ENCODE results near the gene CCDC40. TPM values are rescaled to one million over a fixed set of nuclear protein-coding genes. Genes with fewer than 3 reads are reported as not detected.
A peak's percentile ranks its signal among the peaks of the same experiment; 100 is the strongest.

Gene CCDC40
- total and polyA plus RNA-seq, 11 donors, result 2.4 to 9.0 (median 5.9) TPM

GRCh38 chr17:80146121-80147034 lies 109.9 kb downstream of the CCDC40 start:
- DNase-seq, result peak in 2 of 5 donors; percentile 27 to 32
- peaks cover 0 to 32% (median 22%) of the 10 kb centered on the region in 12 donors for H3K4me1 ChIP-seq
- no peak for TF ChIP-seq POLR2A (IDR thresholded peaks at IDR 0.05)
- TF ChIP-seq CTCF (IDR thresholded peaks at IDR 0.05), result peak in 1 of 12 donors; percentile 15
- WGBS, 4 donors, result 0 to 1% (median 0%) methylated on average over 25 to 69 of the region's 69 CpGs
- peaks cover 0 to 36% (median 28%) of the 10 kb centered on the region in 9 donors for H3K36me3 ChIP-seq
- peak in 2 of 4 donors; percentile 24 to 30 for ATAC-seq
- no peaks in the 10 kb centered on the region for H3K27me3 ChIP-seq
- intact Hi-C loops (cut with DNase I), result loop anchor here (2.0 to 10.0 kb wide), 11 partner anchors 41 to 218 kb away; partner anchors contain the start of genes RNF213 (in 7 of the 10), GAA (in 3 of the 10), SGSH (in 1 of the 10) and SLC26A11 (in 1 of the 10)
- no peaks in the 10 kb centered on the region for H3K9me3 ChIP-seq
- peak overlapping the region; percentile 69 to 100 (median 97) for H3K4me3 ChIP-seq
- H3K27ac ChIP-seq, result peak overlapping the region; percentile 28 to 99 (median 95)

GRCh38 chr17:80147035-80147822 lies 110.8 kb downstream of the CCDC40 start, which contains the start of gene EIF4A3:
Gene EIF4A3, minus strand, starts transcription at chr17:80147128. Its CDS starts 167 bp downstream, at chr17:80146961.
- no peaks in the 10 kb centered on the region for H3K9me3 ChIP-seq
- intact Hi-C loops (cut with DNase I), result loop anchor here (2.0 to 10.0 kb wide), 11 partner anchors 40 to 218 kb away; partner anchors contain the start of genes RNF213 (in 7 of the 10), GAA (in 3 of the 10), SGSH (in 1 of the 10) and SLC26A11 (in 1 of the 10)
- H3K4me1 ChIP-seq, result peaks cover 0 to 32% (median 22%) of the 10 kb centered on the region in 12 donors
- H3K27me3 ChIP-seq, result no peaks in the 10 kb centered on the region
- H3K36me3 ChIP-seq, result peaks cover 0 to 27% (median 19%) of the 10 kb centered on the region in 9 donors
- H3K27ac ChIP-seq, result peak within 1 kb of the TSS; percentile 80 to 99 (median 95)
- ATAC-seq, result peak; percentile 98 to 99 (median 99)
- H3K4me3 ChIP-seq, result peak within 1 kb of the TSS; percentile 69 to 100 (median 97)
- TF ChIP-seq CTCF (IDR thresholded peaks at IDR 0.05) (peak in 6 of 12 donors; percentile 1 to 25 (median 18)), POLR2A (IDR thresholded peaks at IDR 0.05) (peak in 1 of 2 donors; percentile 98)
- WGBS, 4 donors, result 0 to 1% (median 0%) methylated on average over 61 to 90 of the region's 90 CpGs
- DNase-seq, result peak; percentile 98 to 99 (median 99)

MicroRNAs within 50 kb of the gene (microRNA counts, 767-probe panel; counts per million panel counts)
- microRNA hsa-miR-1268b, result 0 to 71.6 counts per million in 2 donors

Small RNA genes lying within 50 kb of the gene (microRNA-seq; reads per million reads assigned to microRNA genes)
- gene MIR1268B, result 0 reads per million in 4 donors

Other genes starting within 250 kb of the CCDC40 start
- 1 to 10 TPM; 1.5 to 9.2 (median 5.3) TPM for gene CBX8, start 239.6 kb upstream of the CCDC40 start, total RNA-seq
- gene CBX8, start 239.6 kb upstream of the CCDC40 start, polyA plus RNA-seq, result 1 to 10 TPM; 3.6 to 5.1 TPM
- gene CBX4, start 197.2 kb upstream of the CCDC40 start, total RNA-seq, result 10 to 100 TPM; 16.7 to 41.1 (median 26.9) TPM
- 10 to 100 TPM; 10.9 to 14.2 TPM for gene CBX4, start 197.2 kb upstream of the CCDC40 start, polyA plus RNA-seq
- 10 to 100 TPM; 12.3 to 22.1 (median 17.5) TPM for gene TBC1D16, start 770 bp upstream of the CCDC40 start, total RNA-seq
- 10 to 100 TPM in 1 of 2 donors, 1 to 10 TPM in 1; 5.3 to 14.1 TPM for gene TBC1D16, start 770 bp upstream of the CCDC40 start, polyA plus RNA-seq
- 100 to 1,000 TPM in 1 of 9 donors, 10 to 100 TPM in 8; 27.5 to 109 (median 48.0) TPM for gene GAA, start 64.9 kb downstream of the CCDC40 start, total RNA-seq
- gene GAA, start 64.9 kb downstream of the CCDC40 start, polyA plus RNA-seq, result 10 to 100 TPM; 31.2 to 33.0 TPM
- 10 to 100 TPM; 20.4 to 45.1 (median 31.6) TPM for gene EIF4A3, start 110.5 kb downstream of the CCDC40 start, total RNA-seq
- 10 to 100 TPM; 17.8 to 57.5 TPM for gene EIF4A3, start 110.5 kb downstream of the CCDC40 start, polyA plus RNA-seq
- under 1 TPM in 4 of 9 donors, not detected in 5; 0.18 to 0.44 (median 0.19) TPM for gene CARD14, start 133.4 kb downstream of the CCDC40 start, total RNA-seq
- gene CARD14, start 133.4 kb downstream of the CCDC40 start, polyA plus RNA-seq, result under 1 TPM; 0.11 to 0.19 TPM
- gene SGSH, start 183.7 kb downstream of the CCDC40 start, total RNA-seq, result 10 to 100 TPM in 8 of 9 donors, 1 to 10 TPM in 1; 6.4 to 27.0 (median 14.9) TPM
- gene SGSH, start 183.7 kb downstream of the CCDC40 start, polyA plus RNA-seq, result 10 to 100 TPM; 11.9 to 12.8 TPM
- 10 to 100 TPM in 2 of 9 donors, 1 to 10 TPM in 7; 2.4 to 13.0 (median 4.6) TPM for gene SLC26A11, start 183.8 kb downstream of the CCDC40 start, total RNA-seq
- 1 to 10 TPM; 2.7 to 3.4 TPM for gene SLC26A11, start 183.8 kb downstream of the CCDC40 start, polyA plus RNA-seq
- gene RNF213, start 224.2 kb downstream of the CCDC40 start, total RNA-seq, result 100 to 1,000 TPM in 1 of 9 donors, 10 to 100 TPM in 8; 24.2 to 167 (median 32.7) TPM
- gene RNF213, start 224.2 kb downstream of the CCDC40 start, polyA plus RNA-seq, result 10 to 100 TPM; 23.1 to 31.4 TPM

All from heart left ventricle (tissue), 16 donors.